ENCODE data around the gene CHD9.
A peak's percentile ranks its signal among the peaks of the same experiment; 100 is the strongest.
"Not testable (repeated sequence)": the region's sequence is repeated elsewhere in the genome, so short reads cannot be mapped to it uniquely, and the experiment has no call there.

CHD9 gene

DNA sequence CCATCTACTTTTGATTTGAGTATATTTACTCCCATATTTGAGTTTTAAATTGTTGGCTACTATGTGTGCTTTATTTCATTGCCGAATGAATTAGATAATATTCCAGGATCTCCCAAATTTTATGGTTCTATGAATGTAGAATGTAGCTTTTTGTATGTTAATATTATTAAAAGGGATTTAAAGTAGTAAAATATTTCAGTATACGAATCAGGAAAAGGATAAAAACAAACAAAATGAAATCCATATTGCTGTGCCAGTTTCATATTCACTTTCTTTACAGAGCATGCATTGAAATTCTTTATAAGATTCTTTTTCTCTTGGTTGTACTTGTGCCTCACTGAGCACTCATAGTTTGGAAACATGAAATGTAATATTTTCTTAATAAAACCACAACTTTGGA is 155.1 kb downstream of the CHD9 start:
- no peak for DNase-seq

DNA sequence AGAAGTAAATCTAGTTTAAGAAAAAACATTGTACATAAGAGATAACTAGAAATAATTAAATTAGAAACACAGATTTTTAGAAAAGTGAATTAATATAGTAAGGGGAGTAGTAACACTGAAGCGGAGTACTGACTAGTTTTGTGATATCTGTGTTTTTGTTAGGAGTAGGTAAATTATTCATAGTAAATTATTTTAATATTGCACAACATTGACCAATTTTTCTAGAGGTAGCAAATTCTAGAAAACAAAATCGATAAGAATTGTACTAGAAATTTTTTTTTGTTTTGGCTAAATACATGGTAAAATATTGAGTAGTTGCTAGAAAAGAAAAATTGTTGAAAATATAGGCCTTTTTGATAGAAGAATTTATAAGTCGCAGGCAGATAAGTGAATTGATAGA is 156.5 kb downstream of the CHD9 start:
- no peak for DNase-seq

DNA sequence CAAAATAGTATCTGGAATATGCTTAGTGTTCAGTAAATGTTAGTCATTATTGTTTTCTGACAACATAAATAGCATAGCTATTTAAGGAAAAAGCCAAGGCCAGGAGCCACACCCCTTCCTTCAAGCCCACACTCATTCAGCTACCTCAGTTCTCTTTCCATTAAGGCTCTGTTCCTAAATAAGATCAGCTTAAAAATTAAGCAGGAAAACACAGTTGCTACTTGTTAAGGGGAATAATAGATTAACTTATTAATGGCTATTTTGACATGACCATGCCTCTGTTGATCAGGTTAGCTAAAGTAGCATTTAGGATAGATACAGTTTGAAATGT is 158.1 kb downstream of the CHD9 start:
- DNase-seq, result no peak

DNA sequence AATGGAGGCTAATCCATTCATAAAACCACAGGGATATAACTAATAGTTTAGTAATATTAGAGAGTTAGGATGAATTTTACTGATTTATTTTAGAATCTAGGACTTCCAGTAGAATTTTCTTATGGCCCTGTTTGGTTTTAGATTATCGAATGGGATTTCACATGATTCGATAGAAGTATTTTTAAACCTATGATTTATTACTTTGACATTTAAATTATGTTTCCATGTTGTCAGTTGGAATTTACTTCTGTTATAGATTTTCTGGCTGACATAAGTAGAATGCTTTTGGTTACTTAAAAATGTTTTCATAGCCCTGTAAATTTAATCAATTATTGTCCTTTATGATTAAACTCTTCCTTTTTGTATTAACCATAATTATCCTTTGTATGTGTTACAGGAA is 158.8 kb downstream of the CHD9 start:
- DNase-seq, result no peak

DNA sequence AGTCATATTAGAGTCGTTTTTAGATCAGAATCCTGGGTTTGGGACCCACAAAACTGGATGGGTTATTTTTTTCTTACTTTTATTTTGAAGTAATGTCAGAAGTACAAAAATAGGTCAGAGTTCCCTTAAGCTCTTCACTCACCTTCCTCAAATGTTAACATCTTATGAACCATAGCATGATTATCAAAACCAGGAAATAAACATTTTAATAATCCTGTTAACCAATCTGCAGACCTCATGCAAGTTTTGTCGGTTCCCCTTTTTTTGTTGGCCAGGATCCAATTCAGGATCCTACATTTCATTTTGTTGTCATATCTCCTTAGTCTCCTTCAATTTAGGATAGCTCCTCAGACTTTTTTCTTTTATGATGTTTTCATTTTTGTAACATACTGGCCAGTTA is 162.0 kb downstream of the CHD9 start:
- no peak for DNase-seq

DNA sequence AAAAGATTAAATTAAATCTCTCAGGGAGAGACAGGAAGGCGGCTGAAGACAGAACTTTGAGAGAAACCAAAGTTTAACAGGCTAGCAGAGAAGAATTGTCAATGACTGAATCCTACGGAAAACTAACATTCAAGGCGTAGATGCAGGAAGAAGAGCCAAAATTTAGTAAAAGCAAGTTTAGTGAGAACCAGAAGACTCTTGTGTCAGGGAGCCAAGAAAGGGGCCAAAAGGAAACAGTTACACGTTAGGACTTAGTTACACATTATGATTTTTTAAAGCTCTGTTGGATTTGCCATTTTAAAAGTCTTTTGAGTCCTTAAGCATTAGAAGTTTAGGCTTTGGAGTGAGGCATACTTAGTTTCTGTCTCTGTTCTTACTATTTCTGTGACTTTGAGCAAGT is 164.6 kb downstream of the CHD9 start:
- DNase-seq, result no peak

DNA sequence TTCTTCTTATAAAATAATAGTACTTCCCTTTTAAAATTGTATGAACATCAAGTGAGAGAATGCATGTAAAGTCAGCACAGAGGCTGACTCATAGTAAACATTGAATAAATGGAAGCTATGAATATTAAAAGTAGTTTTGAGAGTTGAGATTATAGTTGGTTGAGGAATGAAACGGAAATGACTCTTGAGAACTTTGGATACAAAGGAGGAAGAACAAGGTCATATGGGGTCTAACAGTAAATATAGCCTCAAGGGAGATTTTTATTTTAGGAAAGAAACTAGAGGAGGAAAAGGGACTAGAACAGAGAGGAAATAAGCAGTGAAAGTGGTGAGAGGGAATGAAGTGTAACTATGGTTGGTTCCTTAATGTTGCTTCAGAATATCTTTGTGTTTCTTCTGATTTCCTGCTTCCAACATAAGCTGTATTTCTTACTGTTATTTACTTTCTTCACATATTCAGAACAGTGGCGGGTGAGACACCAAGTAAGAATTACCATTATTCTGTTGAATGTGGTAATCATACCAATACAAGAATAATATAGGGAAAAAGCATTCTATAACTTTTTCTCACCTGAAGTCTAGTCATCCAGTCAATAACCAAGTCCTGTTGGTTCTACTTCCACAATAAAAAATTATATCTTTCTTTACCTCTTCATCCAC is 165.1 kb downstream of the CHD9 start:
- DNase-seq, result no peak

DNA sequence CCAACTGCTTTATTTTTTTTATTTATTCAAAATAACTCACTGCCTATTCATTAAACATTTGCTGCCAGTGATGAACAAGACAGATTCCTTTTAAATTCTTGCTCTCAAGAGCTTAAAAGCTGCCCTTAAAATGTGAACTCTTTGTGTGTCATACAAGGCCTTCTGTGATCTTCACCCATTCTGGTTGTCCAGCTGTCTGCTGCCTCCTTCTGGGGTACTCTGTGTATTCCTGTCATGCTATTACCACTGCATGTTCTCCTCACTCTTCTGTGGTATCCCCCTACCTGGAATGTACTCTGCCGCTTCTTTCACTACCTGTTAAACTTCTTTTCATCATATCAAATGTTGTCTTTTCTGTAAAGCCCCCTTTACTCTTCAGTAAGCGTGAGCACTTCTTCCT is 165.8 kb downstream of the CHD9 start:
- DNase-seq, result no peak

DNA sequence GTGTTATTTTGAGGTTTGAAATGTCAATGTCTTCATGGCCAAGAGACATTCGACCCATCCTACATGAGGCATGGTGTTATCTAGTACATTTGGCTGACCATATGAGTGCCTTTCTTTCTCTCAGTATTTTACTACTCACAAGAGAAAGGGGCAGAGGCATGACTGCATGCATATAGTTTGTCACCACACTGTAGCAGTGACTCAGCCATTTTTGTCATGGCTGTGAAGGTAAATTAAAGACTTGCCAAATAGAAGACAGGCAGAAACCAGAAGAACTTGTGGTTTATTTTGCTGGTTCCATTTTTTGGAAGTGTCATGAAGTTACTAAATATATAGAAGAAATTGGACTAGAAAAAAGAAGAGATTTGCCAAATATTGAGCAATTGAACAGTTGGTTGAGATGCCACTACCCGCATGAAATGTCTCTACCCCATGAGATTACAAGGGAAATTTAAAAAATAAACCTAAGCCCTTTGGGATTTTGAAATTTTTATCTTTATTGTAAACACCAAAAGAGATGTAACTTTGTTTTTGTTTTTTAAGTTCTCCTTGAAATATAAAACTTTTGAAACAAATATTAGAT is 170.3 kb downstream of the CHD9 start:
- DNase-seq, result no peak

DNA sequence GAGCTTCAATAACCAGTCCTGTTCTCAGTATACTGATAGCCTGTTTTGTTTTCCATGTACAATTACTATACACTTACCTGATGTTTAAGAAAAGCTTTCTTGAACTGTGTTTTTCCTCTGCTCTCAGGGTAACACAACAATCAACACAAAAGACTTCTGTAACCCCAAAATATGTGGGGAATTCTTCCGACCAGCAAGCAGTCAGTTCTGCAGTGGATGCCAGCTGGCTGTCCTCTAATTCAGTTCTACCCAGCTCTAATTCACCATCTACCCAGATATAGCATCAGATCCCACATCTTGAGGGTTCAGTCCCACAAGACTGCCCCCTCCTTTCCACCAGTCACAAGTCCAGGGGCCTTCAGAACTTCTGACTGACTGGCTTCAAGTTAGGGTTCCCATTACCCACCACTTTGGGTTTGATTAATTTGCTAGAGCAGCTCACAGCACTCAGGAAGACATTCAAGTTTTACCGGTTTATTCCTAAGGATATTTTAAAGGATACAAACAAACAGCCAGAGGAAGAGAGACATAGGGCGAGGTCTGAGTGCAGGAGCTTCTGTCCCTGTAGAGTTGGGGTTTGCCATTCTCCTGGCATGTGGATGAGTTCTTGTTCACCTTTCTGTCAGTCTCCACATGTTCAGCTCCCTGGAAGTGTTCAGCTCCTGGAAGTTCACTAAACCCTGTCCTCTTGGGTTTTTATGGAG is 178.2 kb downstream of the CHD9 start:
- DNase-seq, result no peak

DNA sequence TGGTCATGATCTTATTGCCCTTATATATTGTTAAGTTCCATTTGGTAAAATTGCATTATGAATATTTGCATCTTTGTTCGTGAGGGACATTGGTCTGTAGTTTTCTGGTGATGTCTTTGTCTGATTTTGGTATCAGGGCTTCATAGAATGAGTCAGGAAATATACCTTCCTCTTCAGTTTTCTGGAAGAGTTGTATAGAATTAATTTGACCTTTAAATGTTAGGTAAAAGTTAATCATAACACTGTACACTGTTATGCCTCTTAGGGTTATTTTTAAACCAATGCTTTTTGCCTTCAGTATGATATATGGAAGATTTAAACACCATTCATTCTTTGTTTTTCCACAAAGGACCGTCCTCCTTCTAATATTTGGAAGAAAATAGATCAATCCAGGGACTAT is 180.0 kb downstream of the CHD9 start:
- no peak for DNase-seq

DNA sequence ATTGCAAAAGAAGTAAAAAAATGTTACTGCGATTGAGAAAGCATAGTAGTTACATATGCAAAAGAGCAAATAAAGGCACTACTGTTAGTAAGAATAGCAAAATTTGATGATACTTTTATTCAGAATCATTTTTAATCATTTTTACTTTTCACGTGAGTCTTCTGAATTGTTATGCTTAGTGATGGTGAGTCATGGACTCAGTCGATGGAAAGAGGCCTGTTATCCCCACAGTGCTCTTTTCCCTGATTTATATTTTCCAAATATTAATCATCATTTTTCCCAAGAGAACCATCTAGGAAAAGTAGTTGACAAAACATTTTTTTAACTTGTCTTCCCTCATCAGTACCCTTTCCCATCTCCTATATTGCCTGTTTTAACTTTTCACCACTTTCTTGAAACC is 181.1 kb downstream of the CHD9 start:
- DNase-seq, result no peak

DNA sequence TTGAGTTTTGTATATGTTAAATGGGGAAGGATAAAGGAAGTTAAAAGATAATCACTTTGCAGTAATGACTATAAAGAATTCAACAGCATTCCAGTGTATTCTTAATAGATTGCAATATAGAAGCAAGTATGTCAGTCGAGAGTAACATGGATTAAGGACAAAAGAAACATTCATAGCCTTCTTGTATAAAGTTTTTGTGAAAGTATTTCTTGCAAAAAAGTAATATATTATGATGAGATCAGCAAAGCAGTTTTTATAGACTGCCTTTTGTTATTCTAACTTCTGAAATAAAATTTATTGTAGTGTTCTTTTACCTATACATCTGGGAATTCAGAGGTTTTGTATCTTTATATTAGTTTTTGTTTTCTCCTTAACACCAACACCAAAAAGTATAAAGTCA is 194.5 kb downstream of the CHD9 start:
- DNase-seq, result no peak

DNA sequence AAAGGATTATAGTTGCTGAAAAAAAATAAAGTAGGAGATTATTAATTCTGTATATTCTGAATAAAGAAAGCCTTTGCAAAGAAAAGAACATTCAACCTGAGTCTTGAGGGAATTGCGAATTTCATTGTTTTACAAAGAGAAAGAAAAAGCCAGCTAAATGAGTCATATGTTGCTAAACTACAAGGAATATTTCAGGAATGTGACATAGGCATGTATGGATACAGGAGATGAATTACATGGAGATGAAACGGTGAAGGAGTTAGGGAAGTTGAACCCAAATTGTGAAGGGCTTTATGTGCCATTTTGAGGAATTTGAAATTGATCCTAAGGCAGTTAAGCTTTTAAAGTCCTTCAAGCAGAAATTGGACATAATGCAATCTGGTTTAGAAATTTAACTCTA is 202.2 kb downstream of the CHD9 start:
- peak; percentile 5 for DNase-seq

DNA sequence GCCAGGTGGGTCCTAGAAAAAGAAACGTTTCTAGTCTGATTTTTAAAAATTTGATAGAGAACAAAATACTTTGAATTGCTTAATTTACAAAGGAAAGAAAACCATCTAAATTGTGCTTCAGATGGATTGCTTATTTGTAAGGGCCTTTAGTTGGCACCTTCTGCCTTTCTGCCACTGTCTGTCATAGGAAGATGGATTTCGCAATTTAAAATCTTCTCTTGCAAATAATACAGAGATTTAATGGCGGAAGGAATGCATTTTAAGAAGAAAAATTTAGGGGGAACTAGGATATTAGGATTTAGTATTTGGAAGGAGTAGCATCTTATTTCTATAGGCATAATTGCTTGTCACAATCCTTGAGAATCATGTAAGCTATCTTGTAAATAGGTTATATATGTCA is 204.0 kb downstream of the CHD9 start:
- no peak for DNase-seq

DNA sequence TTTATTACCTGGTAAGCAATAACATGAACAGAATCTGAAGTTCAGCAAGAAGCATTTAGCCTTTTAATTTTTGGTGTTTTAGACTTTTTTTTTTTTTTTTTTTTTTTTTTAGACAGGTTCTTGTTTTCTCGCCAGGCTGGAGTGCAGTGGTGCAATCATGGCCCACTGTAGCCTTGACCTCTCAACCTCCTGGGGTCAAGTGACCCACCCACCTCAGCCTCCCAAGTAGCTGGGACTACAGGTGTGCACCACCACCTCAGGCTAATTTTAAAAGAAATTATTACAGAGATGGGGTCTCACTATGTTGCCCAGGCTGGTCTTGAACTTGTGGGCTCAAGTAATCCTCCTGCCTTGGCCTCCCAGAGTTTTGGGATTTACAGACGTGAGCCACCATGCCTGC is 206.5 kb downstream of the CHD9 start:
- no peak for DNase-seq

DNA sequence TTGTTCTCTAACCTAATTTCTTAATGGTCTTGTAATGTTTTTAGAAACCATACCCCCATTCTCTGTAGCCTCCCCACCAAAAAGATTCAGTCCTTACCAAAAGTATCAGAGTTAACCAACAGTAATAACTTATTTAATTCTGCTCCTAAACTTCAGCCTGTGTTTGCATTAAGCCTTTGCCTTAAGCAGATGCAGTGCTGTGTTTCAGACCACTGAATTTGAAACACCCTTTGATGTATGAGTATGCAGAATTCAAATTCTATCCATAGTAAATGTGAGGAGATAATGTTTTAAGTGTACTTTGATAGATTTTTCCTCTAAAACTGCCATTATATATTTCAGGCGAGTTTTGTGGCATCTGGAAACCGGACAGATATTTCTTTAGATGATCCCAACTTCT is 207.9 kb downstream of the CHD9 start:
- no peak for DNase-seq

DNA sequence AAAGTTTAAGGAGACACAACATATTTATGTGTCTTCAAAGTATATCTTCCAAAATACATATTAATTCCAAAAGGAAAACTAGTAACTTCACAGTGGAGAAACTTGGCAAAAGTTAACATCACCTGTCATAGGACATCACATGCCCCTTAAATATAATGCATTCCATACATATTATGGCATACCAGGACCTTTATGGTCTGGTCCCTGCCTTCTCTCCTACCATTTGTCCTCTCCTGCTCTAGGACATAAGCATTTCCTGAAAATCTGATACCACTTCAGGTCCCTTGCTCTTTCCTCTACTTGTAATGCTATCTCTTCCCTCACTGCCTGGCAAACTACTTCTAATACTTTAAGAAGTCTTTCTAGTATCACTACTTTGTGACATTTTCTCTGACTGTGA is 211.4 kb downstream of the CHD9 start:
- no peak for DNase-seq

DNA sequence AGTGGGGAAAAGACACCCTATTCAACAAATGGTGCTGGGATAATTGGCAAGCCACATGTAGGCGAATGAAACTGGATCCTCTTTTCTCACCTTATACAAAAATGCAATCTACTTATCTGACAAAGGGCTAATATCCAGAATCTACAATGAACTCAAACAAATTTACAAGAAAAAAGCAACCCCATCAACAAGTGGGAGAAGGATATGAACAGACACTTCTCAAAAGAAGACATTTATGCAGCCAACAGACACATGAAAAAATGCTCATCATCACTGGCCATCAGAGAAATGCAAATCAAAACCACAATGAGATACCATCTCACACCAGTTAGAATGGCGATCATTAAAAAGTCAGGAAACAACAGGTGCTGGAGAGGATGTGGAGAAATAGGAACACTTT is 223.7 kb downstream of the CHD9 start:
- not testable (repeated sequence) for DNase-seq

DNA sequence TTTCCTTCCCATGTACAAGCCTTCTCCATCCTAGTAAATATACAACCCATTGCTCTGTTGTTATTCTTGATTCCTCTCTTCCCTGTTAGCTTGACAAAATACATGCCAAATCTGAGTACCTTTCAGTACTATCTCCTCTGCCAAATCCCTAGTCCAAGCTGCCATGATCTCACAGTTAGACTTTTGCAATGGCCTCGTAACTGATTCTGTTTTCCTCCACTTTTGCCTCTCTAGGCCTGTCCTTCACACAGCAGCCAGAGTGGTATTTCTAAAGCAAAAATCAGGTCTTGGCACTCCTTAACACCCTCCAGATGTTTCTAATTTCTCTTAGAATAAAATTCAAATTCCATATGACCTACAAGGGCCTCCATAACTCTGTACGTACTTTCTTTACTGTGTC is 226.5 kb downstream of the CHD9 start:
- DNase-seq, result no peak

DNA sequence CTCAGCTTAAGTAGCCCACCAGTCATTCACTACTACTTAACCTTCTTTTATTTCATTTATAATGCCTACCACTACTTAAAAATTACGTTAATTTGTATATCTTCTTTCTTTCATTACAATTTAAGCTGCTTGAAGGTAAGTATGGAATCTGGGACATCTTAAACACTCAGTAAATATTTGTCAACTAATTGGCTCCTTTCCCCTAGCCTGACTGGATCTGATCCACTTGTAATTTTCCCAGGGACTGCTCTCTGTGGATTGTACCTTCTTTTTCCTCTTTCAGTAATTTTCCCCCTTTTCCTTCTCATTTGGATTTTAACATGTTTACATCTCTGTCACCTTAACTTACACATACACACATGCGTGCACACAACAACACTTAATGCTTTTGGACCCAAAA is 227.1 kb downstream of the CHD9 start:
- DNase-seq, result no peak

DNA sequence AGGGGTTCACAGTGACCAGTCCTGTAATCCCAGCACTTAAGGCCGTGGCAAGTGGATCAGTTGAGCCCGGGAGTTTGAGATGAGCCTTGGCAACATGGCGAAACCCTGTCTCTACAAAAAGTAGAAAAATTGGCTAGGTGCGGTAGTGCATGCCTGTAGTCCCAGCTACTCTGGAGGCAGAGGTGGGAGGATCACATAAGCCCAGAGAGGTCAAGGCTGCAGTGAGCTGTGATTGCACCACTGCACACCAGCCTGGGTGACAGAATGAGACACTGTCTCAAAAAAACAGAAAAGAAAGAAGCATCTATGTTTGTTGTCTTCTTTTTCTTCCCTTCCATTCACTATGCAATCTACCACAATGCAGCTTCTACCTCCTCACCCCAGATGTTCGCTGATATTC is 227.5 kb downstream of the CHD9 start:
- no peak for DNase-seq

DNA sequence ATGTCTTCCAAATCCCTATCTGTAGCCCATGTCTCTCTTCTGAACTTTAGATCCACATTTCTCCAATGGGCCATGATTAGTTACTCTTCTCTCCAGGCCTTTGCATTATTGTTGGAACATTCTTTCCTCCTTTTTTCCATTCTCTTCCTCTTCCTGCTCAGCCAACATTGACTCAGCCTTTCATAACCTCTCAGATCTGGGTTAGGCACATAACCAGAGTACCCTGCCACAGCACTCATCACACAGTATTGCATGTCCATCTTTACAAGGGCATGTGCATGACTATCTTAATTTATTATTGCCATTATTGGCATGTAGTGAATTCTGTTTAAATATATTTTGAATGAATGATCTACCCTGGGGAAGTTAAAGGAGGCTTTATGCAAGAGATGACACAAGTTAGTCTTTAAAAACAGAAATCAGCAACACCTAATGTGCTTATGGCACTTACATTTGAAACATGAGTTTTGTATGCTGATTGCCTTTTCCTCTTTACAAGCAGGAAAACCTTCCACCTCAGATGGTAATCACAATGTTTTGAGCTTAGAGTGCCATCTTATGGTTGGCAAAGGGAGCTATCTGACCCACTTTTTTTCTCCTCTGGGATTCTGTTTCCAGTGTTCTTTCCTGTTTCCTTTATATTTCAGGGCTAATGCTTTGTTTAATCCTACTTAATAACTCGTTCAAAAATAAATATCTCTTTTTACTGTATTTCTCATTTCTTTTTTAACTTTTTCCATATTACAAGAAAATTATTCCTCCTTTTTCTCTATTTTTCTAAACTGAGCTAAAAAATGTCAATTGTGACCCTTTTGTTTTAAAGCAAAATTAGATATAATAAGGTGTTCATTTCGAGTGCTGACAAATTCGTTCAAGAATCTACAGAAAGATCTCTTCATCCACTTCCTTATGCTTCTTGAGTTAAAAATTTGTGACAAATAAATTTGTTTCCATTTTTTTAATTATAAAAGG is 228.5 kb downstream of the CHD9 start:
- peak; percentile 22 for DNase-seq

DNA sequence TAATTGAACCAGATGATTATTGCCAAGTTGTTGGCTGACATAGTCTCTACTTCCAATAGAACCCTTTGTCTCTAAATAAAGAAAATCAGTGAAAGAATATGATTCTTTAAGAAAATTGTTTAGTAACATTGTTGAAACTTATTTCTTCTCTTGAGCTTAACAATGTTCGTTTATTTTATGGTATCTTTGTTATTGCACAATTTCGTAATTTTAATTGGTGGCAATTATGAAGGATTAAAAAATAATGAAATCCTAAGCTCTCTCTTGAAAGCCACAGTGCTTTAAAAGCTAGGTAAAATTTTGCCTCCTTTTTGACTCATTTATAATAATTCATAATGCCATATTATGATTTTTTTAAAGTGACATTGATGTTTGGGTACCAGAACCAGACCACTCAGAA is 230.4 kb downstream of the CHD9 start:
- no peak for DNase-seq

All from 8988T (cell line).